ENCODE results near the gene TRIL.

DNA sequence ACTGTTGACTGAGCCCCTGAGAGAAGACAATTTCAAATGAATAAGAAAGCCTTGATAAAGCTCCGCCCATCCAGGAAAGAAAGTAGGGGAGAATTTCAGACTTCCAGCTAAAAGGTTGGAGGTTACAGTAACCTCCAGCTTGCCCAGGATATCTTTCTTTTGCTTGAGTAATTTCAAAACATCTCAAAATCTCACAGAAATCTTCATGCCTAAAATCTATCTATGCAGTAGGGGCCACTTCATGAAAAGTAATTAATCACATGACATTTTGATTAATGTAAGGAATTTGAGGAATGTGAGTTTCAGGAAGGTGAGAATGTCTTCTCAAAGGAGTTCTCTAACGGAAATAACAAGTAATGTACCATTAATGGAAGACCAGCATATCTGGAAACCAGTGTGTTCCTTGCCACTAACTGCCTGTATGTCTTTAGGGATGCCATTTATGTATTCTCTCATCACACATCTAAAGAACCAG lies 24.2 kb downstream of the TRIL start:
- TF ChIP-seq, protein P1, sequence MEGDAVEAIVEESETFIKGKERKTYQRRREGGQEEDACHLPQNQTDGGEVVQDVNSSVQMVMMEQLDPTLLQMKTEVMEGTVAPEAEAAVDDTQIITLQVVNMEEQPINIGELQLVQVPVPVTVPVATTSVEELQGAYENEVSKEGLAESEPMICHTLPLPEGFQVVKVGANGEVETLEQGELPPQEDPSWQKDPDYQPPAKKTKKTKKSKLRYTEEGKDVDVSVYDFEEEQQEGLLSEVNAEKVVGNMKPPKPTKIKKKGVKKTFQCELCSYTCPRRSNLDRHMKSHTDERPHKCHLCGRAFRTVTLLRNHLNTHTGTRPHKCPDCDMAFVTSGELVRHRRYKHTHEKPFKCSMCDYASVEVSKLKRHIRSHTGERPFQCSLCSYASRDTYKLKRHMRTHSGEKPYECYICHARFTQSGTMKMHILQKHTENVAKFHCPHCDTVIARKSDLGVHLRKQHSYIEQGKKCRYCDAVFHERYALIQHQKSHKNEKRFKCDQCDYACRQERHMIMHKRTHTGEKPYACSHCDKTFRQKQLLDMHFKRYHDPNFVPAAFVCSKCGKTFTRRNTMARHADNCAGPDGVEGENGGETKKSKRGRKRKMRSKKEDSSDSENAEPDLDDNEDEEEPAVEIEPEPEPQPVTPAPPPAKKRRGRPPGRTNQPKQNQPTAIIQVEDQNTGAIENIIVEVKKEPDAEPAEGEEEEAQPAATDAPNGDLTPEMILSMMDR (IDR thresholded peaks at IDR 0.05; ENCODE audit: poor library complexity, severe bottlenecking): no peak
- TF ChIP-seq POLR2AphosphoS5 (IDR thresholded peaks at IDR 0.05) (no peak), EZH2 (IDR thresholded peaks at IDR 0.05; ENCODE audit: borderline replicate concordance, insufficient read depth, low read length, poor library complexity, severe bottlenecking) (no peak), TAF1 (IDR thresholded peaks at IDR 0.05; ENCODE audit: low read depth) (no peak), EP300 (conservative IDR thresholded peaks at IDR 0.05; ENCODE audit: poor library complexity, severe bottlenecking) (no peak), RAD21 (conservative IDR thresholded peaks at IDR 0.05) (no peak), SMC3 (conservative IDR thresholded peaks at IDR 0.05; ENCODE audit: poor library complexity) (no peak)
- TF ChIP-seq, protein P2, sequence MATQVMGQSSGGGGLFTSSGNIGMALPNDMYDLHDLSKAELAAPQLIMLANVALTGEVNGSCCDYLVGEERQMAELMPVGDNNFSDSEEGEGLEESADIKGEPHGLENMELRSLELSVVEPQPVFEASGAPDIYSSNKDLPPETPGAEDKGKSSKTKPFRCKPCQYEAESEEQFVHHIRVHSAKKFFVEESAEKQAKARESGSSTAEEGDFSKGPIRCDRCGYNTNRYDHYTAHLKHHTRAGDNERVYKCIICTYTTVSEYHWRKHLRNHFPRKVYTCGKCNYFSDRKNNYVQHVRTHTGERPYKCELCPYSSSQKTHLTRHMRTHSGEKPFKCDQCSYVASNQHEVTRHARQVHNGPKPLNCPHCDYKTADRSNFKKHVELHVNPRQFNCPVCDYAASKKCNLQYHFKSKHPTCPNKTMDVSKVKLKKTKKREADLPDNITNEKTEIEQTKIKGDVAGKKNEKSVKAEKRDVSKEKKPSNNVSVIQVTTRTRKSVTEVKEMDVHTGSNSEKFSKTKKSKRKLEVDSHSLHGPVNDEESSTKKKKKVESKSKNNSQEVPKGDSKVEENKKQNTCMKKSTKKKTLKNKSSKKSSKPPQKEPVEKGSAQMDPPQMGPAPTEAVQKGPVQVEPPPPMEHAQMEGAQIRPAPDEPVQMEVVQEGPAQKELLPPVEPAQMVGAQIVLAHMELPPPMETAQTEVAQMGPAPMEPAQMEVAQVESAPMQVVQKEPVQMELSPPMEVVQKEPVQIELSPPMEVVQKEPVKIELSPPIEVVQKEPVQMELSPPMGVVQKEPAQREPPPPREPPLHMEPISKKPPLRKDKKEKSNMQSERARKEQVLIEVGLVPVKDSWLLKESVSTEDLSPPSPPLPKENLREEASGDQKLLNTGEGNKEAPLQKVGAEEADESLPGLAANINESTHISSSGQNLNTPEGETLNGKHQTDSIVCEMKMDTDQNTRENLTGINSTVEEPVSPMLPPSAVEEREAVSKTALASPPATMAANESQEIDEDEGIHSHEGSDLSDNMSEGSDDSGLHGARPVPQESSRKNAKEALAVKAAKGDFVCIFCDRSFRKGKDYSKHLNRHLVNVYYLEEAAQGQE (IDR thresholded peaks at IDR 0.05; ENCODE audit: borderline replicate concordance): no peak

Measured in neural cell (in vitro differentiated cells).